ENCODE data around the gene ZGLP1. TPM values are rescaled to one million over a fixed set of nuclear protein-coding genes. Genes with fewer than 3 reads are reported as not detected.

Gene ZGLP1
- total RNA-seq, 6 experiments from 2014 or later: 1.00 to 2.7 (median 2.1) TPM

DNA sequence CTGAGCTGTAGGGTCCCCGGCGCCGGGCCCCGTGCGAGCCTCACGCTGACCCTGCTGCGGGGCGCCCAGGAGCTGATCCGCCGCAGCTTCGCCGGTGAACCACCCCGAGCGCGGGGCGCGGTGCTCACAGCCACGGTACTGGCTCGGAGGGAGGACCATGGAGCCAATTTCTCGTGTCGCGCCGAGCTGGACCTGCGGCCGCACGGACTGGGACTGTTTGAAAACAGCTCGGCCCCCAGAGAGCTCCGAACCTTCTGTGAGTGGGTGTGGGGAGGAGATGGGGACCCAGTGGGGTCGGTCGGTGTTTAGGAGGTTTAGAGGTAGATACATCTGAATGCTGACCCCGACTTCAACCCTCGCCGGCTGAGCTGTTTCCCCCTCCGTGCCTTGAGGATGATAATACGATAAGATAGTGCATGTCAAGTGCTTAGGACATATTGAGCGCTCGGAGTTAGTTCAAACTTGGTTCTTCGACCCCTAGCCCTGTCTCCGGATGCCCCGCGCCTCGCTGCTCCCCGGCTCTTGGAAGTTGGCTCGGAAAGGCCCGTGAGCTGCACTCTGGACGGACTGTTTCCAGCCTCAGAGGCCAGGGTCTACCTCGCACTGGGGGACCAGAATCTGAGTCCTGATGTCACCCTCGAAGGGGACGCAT is 17.9 kb downstream of the ZGLP1 start:
- peaks cover 8% of the 10 kb centered on the region for H3K27me3 Mint-ChIP-seq (ENCODE audit: insufficient read depth)
- peaks cover 10% of the 10 kb centered on the region for H3K36me3 Mint-ChIP-seq (ENCODE audit: low read depth)
- no peak for DNase-seq
- H3K27ac Mint-ChIP-seq: peak overlapping the region; percentile 52; the same call in 1 of the 2 replicates
- H3K4me3 Mint-ChIP-seq: peak overlapping the region; percentile 91
- TF ChIP-seq, protein P1, sequence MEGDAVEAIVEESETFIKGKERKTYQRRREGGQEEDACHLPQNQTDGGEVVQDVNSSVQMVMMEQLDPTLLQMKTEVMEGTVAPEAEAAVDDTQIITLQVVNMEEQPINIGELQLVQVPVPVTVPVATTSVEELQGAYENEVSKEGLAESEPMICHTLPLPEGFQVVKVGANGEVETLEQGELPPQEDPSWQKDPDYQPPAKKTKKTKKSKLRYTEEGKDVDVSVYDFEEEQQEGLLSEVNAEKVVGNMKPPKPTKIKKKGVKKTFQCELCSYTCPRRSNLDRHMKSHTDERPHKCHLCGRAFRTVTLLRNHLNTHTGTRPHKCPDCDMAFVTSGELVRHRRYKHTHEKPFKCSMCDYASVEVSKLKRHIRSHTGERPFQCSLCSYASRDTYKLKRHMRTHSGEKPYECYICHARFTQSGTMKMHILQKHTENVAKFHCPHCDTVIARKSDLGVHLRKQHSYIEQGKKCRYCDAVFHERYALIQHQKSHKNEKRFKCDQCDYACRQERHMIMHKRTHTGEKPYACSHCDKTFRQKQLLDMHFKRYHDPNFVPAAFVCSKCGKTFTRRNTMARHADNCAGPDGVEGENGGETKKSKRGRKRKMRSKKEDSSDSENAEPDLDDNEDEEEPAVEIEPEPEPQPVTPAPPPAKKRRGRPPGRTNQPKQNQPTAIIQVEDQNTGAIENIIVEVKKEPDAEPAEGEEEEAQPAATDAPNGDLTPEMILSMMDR (IDR thresholded peaks at IDR 0.05): no peak
- H3K9me3 Mint-ChIP-seq: no peaks in the 10 kb centered on the region; the same call in 1 of the 2 replicates
- H3K4me1 Mint-ChIP-seq (ENCODE audit: low read depth): peaks cover 28% of the 10 kb centered on the region

DNA sequence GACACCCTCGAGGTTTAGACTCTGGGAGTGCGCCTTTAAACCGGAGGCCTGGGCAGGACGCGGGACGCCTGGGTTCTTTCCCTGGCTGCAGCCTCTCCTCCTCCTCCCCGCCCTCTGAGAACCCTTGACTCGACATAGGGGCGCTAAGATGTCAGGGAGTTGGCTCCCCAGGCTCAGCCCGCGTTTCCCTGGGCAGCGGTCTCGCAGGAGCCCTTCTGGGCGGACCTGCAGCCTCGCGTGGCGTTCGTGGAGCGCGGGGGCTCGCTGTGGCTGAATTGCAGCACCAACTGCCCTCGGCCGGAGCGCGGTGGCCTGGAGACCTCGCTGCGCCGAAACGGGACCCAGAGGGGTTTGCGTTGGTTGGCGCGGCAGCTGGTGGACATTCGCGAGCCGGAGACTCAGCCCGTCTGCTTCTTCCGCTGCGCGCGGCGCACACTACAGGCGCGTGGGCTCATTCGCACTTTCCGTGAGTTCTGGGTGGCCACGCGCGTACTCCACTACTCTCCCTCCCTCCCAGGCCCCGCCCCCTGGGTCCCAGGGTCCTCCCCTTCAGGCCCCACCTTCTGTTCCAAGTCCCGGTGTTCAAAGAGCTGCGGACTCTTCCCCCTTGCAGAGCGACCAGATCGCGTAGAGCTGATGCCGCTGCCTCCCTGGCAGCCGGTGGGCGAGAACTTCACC is 18.6 kb downstream of the ZGLP1 start:
- TF ChIP-seq, protein P1 (IDR thresholded peaks at IDR 0.05): no peak
- Mint-ChIP-seq H3K36me3 (ENCODE audit: low read depth) (peaks cover 10% of the 10 kb centered on the region), H3K4me3 (peak overlapping the region; percentile 91), H3K27me3 (ENCODE audit: insufficient read depth) (peaks cover 8% of the 10 kb centered on the region), H3K9me3 (no peaks in the 10 kb centered on the region; the same call in 1 of the 2 replicates), H3K4me1 (ENCODE audit: low read depth) (peaks cover 35% of the 10 kb centered on the region), H3K27ac (peak overlapping the region; percentile 96; the same call in 1 of the 2 replicates)
- peak; percentile 52 for DNase-seq

DNA sequence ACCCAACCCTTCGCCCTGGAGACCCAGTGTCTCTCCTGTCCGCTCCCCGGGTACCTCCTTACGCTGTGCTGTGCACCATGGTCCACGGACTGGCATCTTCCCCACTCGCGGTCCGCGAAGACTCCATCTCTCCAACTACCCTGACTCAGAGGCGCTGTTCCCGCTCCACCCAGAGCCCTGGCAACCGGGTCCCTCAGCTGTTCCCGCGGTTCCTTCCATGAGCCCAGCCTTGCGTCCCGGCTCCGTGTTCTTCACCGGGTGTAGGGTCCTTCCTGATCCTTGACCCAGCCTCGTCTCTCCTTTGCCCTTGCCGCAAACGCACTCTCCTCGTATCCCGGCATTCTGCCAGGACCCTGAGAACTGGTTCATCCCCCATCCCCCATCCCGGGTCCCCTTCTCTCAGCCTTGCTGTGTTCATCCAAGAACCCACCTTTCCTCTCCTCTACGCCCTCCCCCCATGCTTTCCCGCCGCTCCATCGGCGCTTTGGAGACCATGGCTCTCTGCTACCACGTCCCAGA is 19.2 kb downstream of the ZGLP1 start:
- Mint-ChIP-seq H3K36me3 (ENCODE audit: low read depth) (peaks cover 11% of the 10 kb centered on the region), H3K9me3 (no peaks in the 10 kb centered on the region; the same call in 1 of the 2 replicates), H3K4me1 (ENCODE audit: low read depth) (peaks cover 35% of the 10 kb centered on the region), H3K4me3 (peak overlapping the region; percentile 91), H3K27me3 (ENCODE audit: insufficient read depth) (peaks cover 8% of the 10 kb centered on the region), H3K27ac (peak overlapping the region; percentile 96)
- TF ChIP-seq, protein P1 (IDR thresholded peaks at IDR 0.05): no peak
- DNase-seq: peak; percentile 19

DNA sequence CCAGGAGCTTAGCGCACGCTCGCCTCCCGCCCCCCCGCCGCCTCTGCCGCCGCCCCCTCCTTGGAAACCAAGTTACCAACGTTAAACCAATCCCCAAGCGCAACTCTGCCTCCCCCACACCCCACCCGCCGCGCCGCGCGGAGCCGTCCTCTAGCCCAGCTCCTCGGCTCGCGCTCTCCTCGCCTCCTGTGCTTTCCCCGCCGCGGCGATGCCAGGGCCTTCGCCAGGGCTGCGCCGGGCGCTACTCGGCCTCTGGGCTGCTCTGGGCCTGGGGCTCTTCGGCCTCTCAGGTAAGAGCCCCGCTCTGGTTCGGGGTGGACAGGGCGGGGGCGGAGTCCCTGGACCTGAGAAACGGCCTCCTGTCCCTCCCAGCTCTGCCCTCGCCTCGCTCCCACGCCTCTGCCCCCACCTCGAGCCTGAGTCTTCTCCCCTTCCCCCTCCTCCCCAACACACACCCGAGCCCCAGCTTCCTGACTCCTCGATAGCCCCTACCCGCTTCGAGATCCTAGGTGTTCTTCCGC is 19.7 kb downstream of the ZGLP1 start, which contains the start of gene ICAM5:
Gene ICAM5 (plus strand): TSS at position 117 of the 521 bp plus-strand sequence. CDS start 92 bp downstream, at position 209.
- peaks cover 8% of the 10 kb centered on the region for H3K27me3 Mint-ChIP-seq (ENCODE audit: insufficient read depth)
- peaks cover 16% of the 10 kb centered on the region for H3K36me3 Mint-ChIP-seq (ENCODE audit: low read depth)
- H3K4me3 Mint-ChIP-seq: peak within 1 kb of the TSS; percentile 91
- H3K4me1 Mint-ChIP-seq (ENCODE audit: low read depth): peaks cover 35% of the 10 kb centered on the region
- DNase-seq: peak; percentile 49
- TF ChIP-seq, protein P1 (IDR thresholded peaks at IDR 0.05): no peak
- no peaks in the 10 kb centered on the region; the same call in 1 of the 2 replicates for H3K9me3 Mint-ChIP-seq
- H3K27ac Mint-ChIP-seq: peak within 1 kb of the TSS; percentile 96

DNA sequence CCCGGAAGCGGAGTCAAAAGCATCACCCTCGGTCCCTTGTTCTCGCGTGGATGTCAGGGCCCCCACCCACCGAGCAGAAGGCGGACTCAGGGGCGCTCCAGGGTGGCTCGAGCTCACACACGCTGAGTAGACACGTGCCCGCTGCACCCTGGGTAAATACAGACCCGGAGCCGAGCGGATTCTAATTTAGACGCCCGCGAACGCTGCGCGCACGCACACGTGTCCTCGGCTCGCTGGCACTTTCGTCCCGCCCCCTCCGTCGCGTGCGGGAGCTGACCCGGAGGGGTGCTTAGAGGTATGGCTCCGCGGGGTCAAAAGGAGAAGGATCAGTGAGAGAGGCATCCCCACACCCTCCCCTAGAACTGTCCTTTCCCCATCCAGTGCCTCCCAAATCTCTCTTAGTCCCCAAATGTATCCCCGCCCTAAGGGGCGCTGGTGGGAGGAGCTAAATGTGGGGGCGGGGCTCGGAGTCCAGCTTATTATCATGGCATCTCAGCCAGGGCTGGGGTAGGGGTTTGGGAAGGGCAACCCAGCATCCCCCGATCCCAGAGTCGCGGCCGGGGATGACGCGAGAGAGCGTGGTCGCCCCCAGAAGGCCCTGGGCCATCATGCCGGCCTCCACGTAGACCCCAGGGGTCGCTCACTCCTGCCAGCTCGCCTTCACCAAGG is 20.3 kb downstream of the ZGLP1 start:
- no peaks in the 10 kb centered on the region; the same call in 1 of the 2 replicates for H3K9me3 Mint-ChIP-seq
- TF ChIP-seq, protein P1 (IDR thresholded peaks at IDR 0.05): no peak
- peak; percentile 78 for DNase-seq
- peaks cover 8% of the 10 kb centered on the region for H3K27me3 Mint-ChIP-seq (ENCODE audit: insufficient read depth)
- peak overlapping the region; percentile 91 for H3K4me3 Mint-ChIP-seq
- H3K4me1 Mint-ChIP-seq (ENCODE audit: low read depth): peaks cover 35% of the 10 kb centered on the region
- peak overlapping the region; percentile 96 for H3K27ac Mint-ChIP-seq
- peaks cover 16% of the 10 kb centered on the region for H3K36me3 Mint-ChIP-seq (ENCODE audit: low read depth)

Measured in HFFc6 (cell line).